PC-9 (cell line): Measurements from ENCODE around the gene NEB. TPM values are rescaled to one million over a fixed set of nuclear protein-coding genes. Genes with fewer than 3 reads are reported as not detected.

ENCODE experiments used
- BruUV-seq: library from RNA; stranded (reverse); fragments of 400-500 nt; replicated peaks from 2 replicates; lab custom pipeline; 2021; lab: Mats Ljungman, UMichigan
- CTCF ChIA-PET: fragments of 300-600 bp; sonication (Branson Sonifier 250); formaldehyde crosslinking; loops from one replicate; lab custom pipeline; 2022; ENCODE audit warnings: antibody characterized with exemption; lab: Charles Lee
- POLR2A ChIA-PET: fragments of 300-600 bp; sonication (Branson Sonifier 250); formaldehyde crosslinking; loops from one replicate; lab custom pipeline; 2022; ENCODE audit warnings: antibody characterized with exemption; ENCODE audit not compliant: unreplicated experiment; lab: Charles Lee
- DNase-seq, 2 experiments: peaks; one replicate each; pipeline versions ENCODE4 v3.0.0 to v3.0.0-alpha.2; 2015 to 2022; ENCODE audit warnings: mixed read lengths in 1 of 2
- H2AFZ ChIP-seq: fragments of 200-600 bp; sonication (generic); 2 replicates; pipeline ENCODE4 v1.8.1; 2017; ENCODE audit warnings: antibody characterized with exemption
- H3F3A ChIP-seq: fragments of 200-600 bp; sonication (generic); 2 replicates; pipeline ENCODE4 v1.8.1; 2017; ENCODE audit warnings: antibody characterized with exemption, mild to moderate bottlenecking, low read depth; ENCODE audit not compliant: insufficient read depth
- H3K27ac ChIP-seq: fragments of 200-600 bp; sonication (generic); 2 replicates; pipeline ENCODE4 v1.6.1; 2016; ENCODE audit warnings: mixed run types
- H3K27me3 ChIP-seq: fragments of 200-600 bp; sonication (generic); 2 replicates; pipeline ENCODE4 v1.6.1; 2016; ENCODE audit warnings: low read depth, mixed run types; ENCODE audit not compliant: insufficient read depth
- H3K36me3 ChIP-seq: fragments of 200-600 bp; sonication (generic); 2 replicates; pipeline ENCODE4 v1.6.1; 2016; ENCODE audit warnings: low read depth, mixed run types
- H3K4me1 ChIP-seq: fragments of 200-600 bp; sonication (generic); replicated peaks from 2 replicates; pipeline ENCODE4 v1.6.1; 2016; ENCODE audit warnings: mixed run types; ENCODE audit not compliant: insufficient read depth
- H3K4me2 ChIP-seq: fragments of 200-600 bp; sonication (generic); 2 replicates; pipeline ENCODE4 v1.6.1; 2017; ENCODE audit warnings: mixed run types
- H3K4me3 ChIP-seq: fragments of 200-600 bp; sonication (generic); 2 replicates; pipeline ENCODE4 v1.6.1; 2016; ENCODE audit warnings: mixed run types
- H3K79me2 ChIP-seq: fragments of 200-600 bp; sonication (generic); 2 replicates; pipeline ENCODE4 v1.6.1; 2017; ENCODE audit warnings: low read depth, mixed run types
- H3K9me2 ChIP-seq: fragments of 200-600 bp; sonication (generic); 2 replicates; pipeline ENCODE4 v1.8.1; 2017; ENCODE audit warnings: mild to moderate bottlenecking; ENCODE audit not compliant: insufficient read depth
- H3K9me3 ChIP-seq: fragments of 200-600 bp; sonication (generic); 2 replicates; pipeline ENCODE4 v1.8.1; 2016; ENCODE audit warnings: low read depth; ENCODE audit not compliant: insufficient read depth
- H4K20me1 ChIP-seq: fragments of 200-600 bp; sonication (generic); 2 replicates; pipeline ENCODE4 v1.8.1; 2017; ENCODE audit not compliant: insufficient read depth
- CTCF ChIP-seq: fragments of 200-600 bp; sonication (generic); conservative IDR thresholded peaks from 2 replicates; pipeline ENCODE4 v1.6.1; 2017; ENCODE audit warnings: mixed run types, antibody characterized with exemption, mild to moderate bottlenecking, moderate library complexity
- EZH2 ChIP-seq: fragments of 200-600 bp; sonication (generic); IDR thresholded peaks from 2 replicates; pipeline ENCODE4 v1.8.0; 2017; ENCODE audit warnings: antibody characterized with exemption, low read depth
- intact Hi-C: fragments of 100-400 bp; cut with micrococcal nuclease; formaldehyde crosslinking; loops from one replicate; pipeline ENCODE4 v1.10.0; 2022; ENCODE audit not compliant: unreplicated experiment
- total RNA-seq: library from RNA; stranded (reverse); gene quantifications from 2 replicates; pipeline ENCODE4 v1.2.3, GENCODE V29; 2021

Gene NEB
- total RNA-seq, 1 experiment from 2014 or later, result 0.15 TPM

- intact Hi-C loops, result no loop called here
Measured at GRCh38 chr2:151520976-151521375, 213.3 kb downstream of the NEB start.

DNA sequence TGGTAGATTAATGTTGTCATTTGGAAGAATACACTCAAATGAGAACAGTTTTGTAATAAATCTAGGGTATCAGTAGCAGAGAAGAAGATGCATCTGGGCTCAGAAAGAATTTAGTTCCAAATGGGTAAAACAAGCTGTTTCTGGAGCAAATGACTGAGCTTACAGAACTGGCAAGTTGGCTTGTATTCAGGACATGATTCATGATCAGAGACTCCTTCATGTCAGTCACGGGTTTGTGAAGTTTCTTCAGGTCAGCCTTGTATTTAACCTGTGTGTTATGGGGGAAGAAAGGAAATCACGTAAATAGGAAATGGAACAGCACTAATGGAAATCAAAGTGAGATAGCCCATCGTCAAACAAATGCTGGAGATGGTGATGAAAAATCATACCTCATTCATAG lies 215.5 kb downstream of the NEB start:
- no peak overlapping the region for H3K4me2 ChIP-seq
- H3K27me3 ChIP-seq, result no peaks in the 10 kb centered on the region
- no peak overlapping the region for H3K4me3 ChIP-seq
- no peak for DNase-seq
- TF ChIP-seq CTCF (no peak), EZH2 (no peak)
- no peaks in the 10 kb centered on the region for H3K79me2 ChIP-seq
- H3F3A ChIP-seq, result no peaks in the 10 kb centered on the region
- H3K27ac ChIP-seq, result no peak overlapping the region
- H2AFZ ChIP-seq, result no peak overlapping the region
- no peaks in the 10 kb centered on the region for H3K4me1 ChIP-seq
- intact Hi-C loops, result no loop called here
- H3K9me3 ChIP-seq, result no peaks in the 10 kb centered on the region
- H3K36me3 ChIP-seq, result no peaks in the 10 kb centered on the region
- ChIA-PET POLR2A (interaction anchor here (0.6 kb wide), 1 partner anchor 480 kb away, joined by 3 read pairs; no protein-coding TSS in a partner anchor), CTCF (no interaction called here)
- no TSS peak for BruUV-seq
- no peaks in the 10 kb centered on the region for H4K20me1 ChIP-seq
- H3K9me2 ChIP-seq, result no peaks in the 10 kb centered on the region

More at GRCh38 chr2:151520976-151521375, 213.3 kb downstream of the NEB start:
- Histone ChIP-seq H3K27ac (no peak overlapping the region), H3K9me2 (no peaks in the 10 kb centered on the region), H3K9me3 (no peaks in the 10 kb centered on the region), H4K20me1 (no peaks in the 10 kb centered on the region), H3F3A (no peaks in the 10 kb centered on the region), H3K4me3 (no peak overlapping the region), H3K36me3 (no peaks in the 10 kb centered on the region), H3K4me2 (no peak overlapping the region), H3K4me1 (no peaks in the 10 kb centered on the region), H3K79me2 (no peaks in the 10 kb centered on the region), H3K27me3 (no peaks in the 10 kb centered on the region), H2AFZ (no peak overlapping the region)
- no peak for DNase-seq
- POLR2A ChIA-PET, result no interaction called here
- CTCF ChIA-PET, result no interaction called here
- no TSS peak for BruUV-seq
- no peak for TF ChIP-seq EZH2
- no peak for TF ChIP-seq CTCF

- intact Hi-C loops, result no loop called here
- no peak for DNase-seq
- no peaks in the 10 kb centered on the region for H3K36me3 ChIP-seq
Measured at GRCh38 chr2:151508519-151508918, 225.8 kb downstream of the NEB start.

More at GRCh38 chr2:151508519-151508918, 225.8 kb downstream of the NEB start:
- BruUV-seq, result no TSS peak
- Histone ChIP-seq H2AFZ (no peak overlapping the region), H3K27me3 (no peaks in the 10 kb centered on the region), H4K20me1 (no peaks in the 10 kb centered on the region), H3K79me2 (no peaks in the 10 kb centered on the region), H3K9me2 (no peaks in the 10 kb centered on the region), H3K4me2 (no peak overlapping the region), H3K4me3 (no peak overlapping the region), H3K9me3 (no peaks in the 10 kb centered on the region), H3K4me1 (no peaks in the 10 kb centered on the region), H3F3A (no peaks in the 10 kb centered on the region), H3K27ac (no peak overlapping the region)
- CTCF ChIA-PET, result no interaction called here
- POLR2A ChIA-PET, result no interaction called here
- TF ChIP-seq CTCF, result no peak
- TF ChIP-seq EZH2, result no peak
